Stimulated activated naive CD8-positive, alpha-beta T cell treated with anti-CD3 and anti-CD28 coated beads, Interleukin-15, amount 100 ng/mL, for 72 hours (primary cell): ENCODE results near the gene BRCA2.

ENCODE experiments used
- ATAC-seq: fragments of 150-1000 bp; cut with Tn5 transposase; 2 replicates; pipeline ENCODE4 v1.10.0; 2021; ENCODE audit warnings: mild to moderate bottlenecking, moderate library complexity
- DNase-seq, 2 donors: peaks; one replicate each; pipeline ENCODE4 v3.0.0; 2021 to 2022
- H3K27ac Mint-ChIP-seq, 2 donors: one replicate each; pipeline ENCODE4 v1.8.0; 2022; ENCODE audit warnings: mild to moderate bottlenecking in 2 of 2, mixed read lengths in 2 of 2, moderate library complexity in 2 of 2
- H3K27me3 Mint-ChIP-seq: one replicate; pipeline ENCODE4 v1.8.0; 2022; ENCODE audit warnings: mixed read lengths
- H3K4me1 Mint-ChIP-seq: one replicate; pipeline ENCODE4 v1.8.0; 2022; ENCODE audit warnings: mild to moderate bottlenecking, mixed read lengths
- H3K4me3 Mint-ChIP-seq, 2 donors: one replicate each; pipeline ENCODE4 v1.8.0; 2022; ENCODE audit warnings: mild to moderate bottlenecking in 2 of 2, mixed read lengths in 2 of 2, moderate library complexity in 1 of 2
- H3K9me3 Mint-ChIP-seq, 2 donors: one replicate each; pipeline ENCODE4 v1.8.0; 2022; ENCODE audit warnings: mixed read lengths in 2 of 2

The BRCA2 gene

DNA sequence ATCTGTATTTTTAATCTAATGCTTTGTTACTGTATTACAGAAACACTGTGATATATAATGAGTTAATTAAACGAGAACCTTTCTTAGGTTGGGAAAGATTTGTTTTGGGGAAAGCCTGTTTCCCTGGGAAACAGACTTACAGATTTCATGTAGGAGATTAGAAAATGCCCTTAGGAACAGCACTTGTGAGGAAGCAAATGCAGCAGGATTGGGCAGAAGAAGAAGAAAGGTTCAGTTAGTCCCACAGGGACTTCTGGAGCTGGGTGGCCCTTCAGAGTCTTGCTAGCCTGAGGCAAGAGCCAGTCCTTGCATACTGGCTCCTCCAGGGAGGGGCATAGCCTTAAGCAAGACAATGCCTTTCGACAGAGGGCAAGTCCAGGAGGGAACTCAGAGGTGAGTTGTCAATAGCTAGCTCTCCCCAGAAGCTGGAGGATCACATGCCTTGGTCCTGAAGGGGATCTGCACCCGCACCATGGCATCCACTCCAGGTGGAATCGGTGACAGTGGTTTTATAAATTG lies 75.9 kb downstream of the BRCA2 start:
- H3K4me3 Mint-ChIP-seq: no peak overlapping the region
- H3K27ac Mint-ChIP-seq: no peak overlapping the region
- no peaks in the 10 kb centered on the region for H3K9me3 Mint-ChIP-seq
- no peaks in the 10 kb centered on the region for H3K27me3 Mint-ChIP-seq
- no peak for DNase-seq
- H3K4me1 Mint-ChIP-seq: peaks cover 29% of the 10 kb centered on the region
- ATAC-seq: no peak

DNA sequence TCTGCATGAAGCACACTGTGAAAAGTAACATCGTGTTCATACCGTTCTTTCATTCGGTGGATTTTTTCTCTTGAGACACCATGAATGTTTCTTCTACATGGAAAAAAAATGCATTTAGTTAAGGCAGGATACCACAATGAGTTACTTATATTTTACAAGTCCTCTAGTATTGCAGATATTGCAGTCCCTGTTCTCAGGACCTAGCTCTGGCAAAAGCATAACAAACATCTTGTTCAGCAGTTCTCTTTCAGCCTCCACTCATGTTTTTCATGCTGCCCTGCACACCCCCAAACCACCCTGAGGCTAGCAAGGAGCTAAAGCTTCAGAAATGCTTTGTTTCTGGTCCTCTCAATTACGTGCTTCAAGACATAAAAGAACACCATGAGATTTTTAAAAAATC lies 87.8 kb downstream of the BRCA2 start:
- H3K27ac Mint-ChIP-seq: no peak overlapping the region
- no peaks in the 10 kb centered on the region for H3K27me3 Mint-ChIP-seq
- no peak for ATAC-seq
- peaks cover 9% of the 10 kb centered on the region for H3K4me1 Mint-ChIP-seq
- H3K4me3 Mint-ChIP-seq: no peak overlapping the region
- H3K9me3 Mint-ChIP-seq: no peaks in the 10 kb centered on the region
- DNase-seq: no peak

DNA sequence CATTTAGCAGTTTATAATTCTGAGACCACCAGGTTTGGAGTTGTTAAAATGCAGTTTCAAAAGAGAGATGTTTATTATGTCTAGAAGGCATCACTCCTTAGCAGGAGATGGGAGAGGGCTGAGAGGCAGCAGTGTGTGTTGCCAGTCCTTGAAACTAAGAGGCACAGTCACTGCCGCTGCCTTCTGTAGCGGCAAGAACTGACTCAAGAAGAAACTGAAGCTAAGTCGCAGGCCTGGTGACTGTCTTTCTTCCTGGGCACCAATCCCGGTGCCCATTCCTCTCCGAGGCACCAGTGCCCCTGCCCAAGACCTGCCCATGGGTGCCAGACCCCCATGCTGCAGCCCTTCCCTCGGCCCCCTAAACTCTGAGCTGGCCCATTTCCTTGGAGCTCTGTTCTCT lies 92.5 kb downstream of the BRCA2 start:
- DNase-seq (no peak), ATAC-seq (no peak)
- peak overlapping the region in 1 of 2 donors; percentile 86 for H3K27ac Mint-ChIP-seq
- H3K4me1 Mint-ChIP-seq: peaks cover 34% of the 10 kb centered on the region
- H3K27me3 Mint-ChIP-seq: no peaks in the 10 kb centered on the region
- H3K4me3 Mint-ChIP-seq: no peak overlapping the region
- H3K9me3 Mint-ChIP-seq: no peaks in the 10 kb centered on the region

DNA sequence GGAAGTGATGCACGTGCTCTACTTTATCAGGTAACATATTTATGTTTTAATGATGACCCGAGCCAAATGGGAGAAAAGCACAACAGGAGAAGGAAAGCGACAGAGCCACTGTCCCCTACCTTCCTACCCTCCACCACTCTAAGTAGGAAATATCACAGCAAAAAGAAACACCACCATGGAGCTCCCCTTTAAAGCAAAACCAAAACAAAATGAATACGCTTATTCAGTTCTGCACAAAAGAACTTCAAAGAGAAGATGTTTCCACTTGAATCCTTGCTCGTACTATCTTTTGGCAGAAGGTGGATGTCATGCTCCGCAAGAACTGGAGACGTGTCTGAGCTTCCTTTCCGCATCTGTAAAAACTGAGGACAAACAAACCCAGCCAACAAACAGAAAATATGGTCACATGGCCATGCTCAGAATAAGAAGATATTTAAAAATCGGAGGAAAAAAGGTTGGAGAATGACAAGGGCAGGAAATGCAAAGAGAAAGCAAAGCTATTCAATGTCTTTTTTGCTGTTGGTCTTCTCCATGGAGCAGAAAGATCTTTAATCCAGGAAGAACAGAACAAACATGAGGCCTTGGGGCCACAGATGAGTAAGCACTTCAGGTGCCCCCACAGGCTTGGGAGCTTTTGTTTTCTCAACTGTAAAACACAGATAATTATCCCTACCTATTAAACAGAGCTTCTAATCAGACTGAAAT lies 93.1 kb downstream of the BRCA2 start:
- Mint-ChIP-seq H3K27ac (peak overlapping the region in 1 of 2 donors; percentile 89), H3K27me3 (no peaks in the 10 kb centered on the region), H3K4me1 (peaks cover 34% of the 10 kb centered on the region), H3K9me3 (no peaks in the 10 kb centered on the region), H3K4me3 (no peak overlapping the region)
- no peak for DNase-seq
- ATAC-seq: no peak

DNA sequence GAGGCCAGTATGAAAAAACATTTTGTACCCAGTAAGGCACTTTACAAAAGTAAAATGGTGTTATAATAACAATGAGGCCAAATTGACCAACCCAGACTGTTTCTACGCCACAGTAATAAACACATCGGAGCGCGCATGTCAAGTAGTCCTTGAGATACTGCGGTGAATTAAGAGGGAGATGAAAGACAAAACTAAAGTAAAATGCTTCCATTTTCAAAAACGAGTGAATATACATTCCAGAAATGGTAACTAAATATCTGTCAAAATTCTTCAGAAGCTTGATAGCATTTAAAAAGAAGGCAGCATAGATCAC lies 93.6 kb downstream of the BRCA2 start:
- Mint-ChIP-seq H3K9me3 (no peaks in the 10 kb centered on the region), H3K27me3 (no peaks in the 10 kb centered on the region), H3K4me3 (no peak overlapping the region), H3K4me1 (peaks cover 34% of the 10 kb centered on the region), H3K27ac (no peak overlapping the region)
- DNase-seq (no peak), ATAC-seq (no peak)

DNA sequence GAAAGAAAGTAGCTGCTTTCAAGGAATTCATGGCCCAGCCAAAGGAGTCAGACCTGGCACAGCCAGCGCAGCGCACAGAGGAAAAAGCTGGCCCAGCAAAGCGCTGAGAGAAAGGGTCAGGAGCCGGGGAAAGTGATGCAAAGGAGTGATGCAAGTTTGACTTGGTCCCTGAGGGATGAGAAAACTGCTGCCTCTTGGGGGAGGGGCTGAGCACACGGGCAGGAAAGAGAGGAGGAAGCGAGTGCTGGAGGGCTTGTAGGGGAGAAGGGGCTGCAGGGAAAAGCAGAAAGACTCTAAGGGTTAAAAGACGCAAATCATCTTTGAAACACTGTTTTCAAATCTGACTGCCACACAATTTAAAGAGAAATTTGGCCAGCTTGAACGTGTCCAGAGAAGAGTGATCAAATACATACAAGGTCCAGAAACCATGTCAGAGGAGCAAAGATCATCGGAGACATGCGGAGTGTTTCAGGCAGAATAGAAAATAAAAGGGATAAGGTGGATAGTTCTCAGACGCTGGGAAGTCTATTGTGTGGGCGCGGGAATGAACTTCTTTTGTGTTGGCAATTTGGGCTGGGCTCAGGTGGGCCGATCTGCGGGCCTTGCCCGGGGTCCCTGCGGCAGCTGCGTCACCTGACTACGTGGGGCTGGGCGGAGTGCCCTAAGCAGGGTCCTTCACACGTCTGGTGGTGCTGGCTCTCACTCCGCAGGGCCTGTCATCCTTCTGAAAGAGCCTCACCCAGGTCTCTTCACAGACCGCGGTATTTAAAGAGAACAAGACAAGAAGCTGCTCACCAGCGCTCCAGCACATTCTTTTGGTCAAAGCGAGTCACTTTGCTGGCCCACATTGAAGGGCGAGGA lies 94.5 kb downstream of the BRCA2 start:
- H3K4me3 Mint-ChIP-seq: no peak overlapping the region
- no peak for ATAC-seq

DNA sequence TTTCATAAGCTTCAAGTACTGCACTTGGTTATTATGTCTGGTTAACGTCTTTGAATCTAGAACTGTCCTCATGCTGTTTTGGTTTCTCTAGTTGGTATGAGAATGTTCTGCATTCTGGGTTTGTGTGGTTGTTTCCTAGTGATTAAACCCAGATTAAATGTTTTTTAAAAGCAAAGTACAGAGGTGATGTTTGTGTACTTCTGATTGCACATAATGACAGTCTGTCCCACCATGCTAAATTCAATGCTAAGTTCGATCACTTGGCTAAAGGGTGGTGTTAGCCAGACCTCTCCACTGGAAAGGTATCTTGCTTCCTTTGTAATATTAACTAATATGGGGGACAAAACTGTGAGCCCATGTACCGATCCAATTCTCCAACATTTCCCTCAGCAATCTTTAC lies 98.0 kb downstream of the BRCA2 start:
- DNase-seq (no peak), ATAC-seq (no peak)
- Mint-ChIP-seq H3K4me1 (peaks cover 36% of the 10 kb centered on the region), H3K4me3 (no peak overlapping the region), H3K9me3 (peaks cover 5 to 11% of the 10 kb centered on the region in 2 donors), H3K27ac (no peak overlapping the region), H3K27me3 (no peaks in the 10 kb centered on the region)

More for the DNA sequence above, 94.5 kb downstream of the BRCA2 start:
- H3K27me3 Mint-ChIP-seq: no peaks in the 10 kb centered on the region
- H3K27ac Mint-ChIP-seq: no peak overlapping the region
- H3K9me3 Mint-ChIP-seq: no peaks in the 10 kb centered on the region
- peaks cover 34% of the 10 kb centered on the region for H3K4me1 Mint-ChIP-seq
- no peak for DNase-seq

DNA sequence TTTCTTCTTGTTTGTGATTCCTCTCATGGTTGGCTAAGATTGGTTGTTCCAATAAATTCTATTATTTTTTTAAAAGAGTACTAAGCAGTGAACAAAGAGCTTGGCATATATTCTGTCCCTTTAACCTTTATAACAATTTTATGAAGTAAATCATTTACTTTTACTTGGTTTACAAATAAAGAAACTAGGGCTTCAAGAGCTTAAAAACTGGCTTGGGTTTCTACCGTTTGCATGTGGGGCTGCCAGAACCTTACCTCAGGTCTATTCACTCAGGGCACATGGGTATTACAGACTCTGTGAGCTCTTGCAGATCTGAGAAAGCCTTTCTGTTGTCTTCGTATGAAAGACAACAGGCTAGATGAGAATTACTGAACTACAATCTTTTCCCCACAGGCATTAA lies 99.3 kb downstream of the BRCA2 start:
- peaks cover 28% of the 10 kb centered on the region for H3K4me1 Mint-ChIP-seq
- H3K27ac Mint-ChIP-seq: no peak overlapping the region
- H3K27me3 Mint-ChIP-seq: no peaks in the 10 kb centered on the region
- DNase-seq (no peak), ATAC-seq (no peak)
- H3K4me3 Mint-ChIP-seq: no peak overlapping the region
- H3K9me3 Mint-ChIP-seq: peaks cover 15 to 23% of the 10 kb centered on the region in 2 donors

DNA sequence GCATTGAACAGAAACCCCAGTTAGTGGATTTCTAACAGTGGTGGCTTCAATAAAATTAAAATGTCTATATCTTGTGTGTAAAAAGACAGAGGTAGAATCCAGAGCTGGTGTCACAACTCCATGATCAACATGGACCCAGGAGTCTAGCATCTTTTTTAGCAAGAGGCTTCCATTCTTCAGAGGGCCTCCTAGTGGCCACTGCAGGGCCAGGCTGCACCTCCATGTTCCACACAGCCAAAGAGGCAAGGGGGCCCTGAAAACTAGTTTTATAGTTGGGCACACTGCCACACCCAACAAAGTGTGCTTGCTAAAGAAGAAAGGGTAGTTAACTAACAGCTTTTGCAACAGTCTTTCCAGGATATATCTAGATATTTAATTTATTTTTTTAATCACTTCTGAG lies 99.7 kb downstream of the BRCA2 start:
- Mint-ChIP-seq H3K4me1 (peaks cover 24% of the 10 kb centered on the region), H3K4me3 (no peak overlapping the region), H3K27me3 (no peaks in the 10 kb centered on the region), H3K9me3 (peaks cover 19 to 27% of the 10 kb centered on the region in 2 donors), H3K27ac (no peak overlapping the region)
- ATAC-seq: peak; percentile 62
- no peak for DNase-seq

DNA sequence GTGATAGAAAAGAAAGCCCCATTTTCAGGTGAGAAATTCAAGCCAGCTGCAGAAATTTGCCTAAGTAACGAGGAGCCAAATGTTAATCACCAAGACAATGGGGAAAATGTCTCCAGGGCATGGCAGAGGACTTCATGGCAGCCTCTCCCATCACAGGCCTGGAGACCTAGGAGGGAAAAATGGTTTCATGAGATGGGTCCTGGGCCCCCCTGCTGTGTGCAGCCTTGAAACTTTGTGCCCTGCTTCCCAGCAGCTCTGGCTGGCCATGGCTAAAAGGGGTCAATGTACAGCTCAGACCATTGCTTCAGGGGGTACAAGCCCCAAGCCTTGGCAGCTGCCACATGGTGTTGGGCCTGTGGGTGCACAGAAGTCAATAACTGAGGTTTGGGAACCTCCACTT lies 102.7 kb downstream of the BRCA2 start:
- Mint-ChIP-seq H3K9me3 (peaks cover 22 to 31% of the 10 kb centered on the region in 2 donors), H3K27ac (peak overlapping the region in 1 of 2 donors; percentile 67), H3K27me3 (no peaks in the 10 kb centered on the region), H3K4me1 (peaks cover 18% of the 10 kb centered on the region), H3K4me3 (no peak overlapping the region)
- DNase-seq (no peak), ATAC-seq (no peak)

DNA sequence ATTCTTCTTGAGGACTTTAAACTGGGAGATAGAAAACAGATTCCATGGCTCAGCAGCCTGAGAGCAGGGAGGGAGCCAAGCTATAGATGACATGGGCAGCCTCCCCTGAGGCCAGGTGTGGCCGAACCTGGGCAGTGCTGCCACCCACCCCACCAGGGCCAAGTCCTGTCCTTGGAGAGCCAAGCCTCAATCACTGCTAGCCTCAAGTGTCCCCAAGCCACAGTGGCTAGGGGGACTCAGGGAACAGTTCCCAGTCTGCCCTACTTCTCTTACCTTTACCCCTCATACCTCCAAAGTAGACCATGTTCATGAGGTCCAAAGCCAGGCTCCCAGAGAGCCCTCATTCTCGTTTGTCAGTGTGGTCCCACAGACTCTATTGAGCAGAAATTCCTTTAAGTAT lies 104.6 kb downstream of the BRCA2 start:
- no peak for DNase-seq
- no peak overlapping the region for H3K4me3 Mint-ChIP-seq
- peak overlapping the region in 1 of 2 donors; percentile 63 for H3K27ac Mint-ChIP-seq
- ATAC-seq: no peak
- H3K4me1 Mint-ChIP-seq: peaks cover 34% of the 10 kb centered on the region
- H3K27me3 Mint-ChIP-seq: no peaks in the 10 kb centered on the region
- peaks cover 22 to 31% of the 10 kb centered on the region in 2 donors for H3K9me3 Mint-ChIP-seq

DNA sequence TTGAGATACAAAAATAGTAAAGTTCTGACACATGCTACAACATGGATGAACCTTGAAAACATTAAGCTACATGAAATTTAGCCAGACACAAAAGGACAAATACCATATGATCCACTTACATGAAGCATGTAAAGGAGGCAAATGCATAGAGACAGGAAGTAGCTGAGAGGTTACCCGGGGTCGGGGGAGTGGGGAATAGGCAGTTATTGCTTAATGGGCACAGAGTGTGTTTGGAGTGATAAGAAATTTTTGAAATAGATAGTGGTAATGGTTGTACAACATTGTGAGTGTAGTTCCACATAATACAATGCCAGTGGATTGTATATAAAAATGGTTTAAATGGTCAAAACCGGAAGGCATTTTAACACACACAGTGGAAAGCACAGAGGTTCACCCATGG lies 108.3 kb downstream of the BRCA2 start:
- no peak overlapping the region for H3K4me3 Mint-ChIP-seq
- DNase-seq (no peak), ATAC-seq (no peak)
- peaks cover 14 to 17% of the 10 kb centered on the region in 2 donors for H3K9me3 Mint-ChIP-seq
- H3K27ac Mint-ChIP-seq: no peak overlapping the region
- H3K4me1 Mint-ChIP-seq: peaks cover 40% of the 10 kb centered on the region
- H3K27me3 Mint-ChIP-seq: no peaks in the 10 kb centered on the region

DNA sequence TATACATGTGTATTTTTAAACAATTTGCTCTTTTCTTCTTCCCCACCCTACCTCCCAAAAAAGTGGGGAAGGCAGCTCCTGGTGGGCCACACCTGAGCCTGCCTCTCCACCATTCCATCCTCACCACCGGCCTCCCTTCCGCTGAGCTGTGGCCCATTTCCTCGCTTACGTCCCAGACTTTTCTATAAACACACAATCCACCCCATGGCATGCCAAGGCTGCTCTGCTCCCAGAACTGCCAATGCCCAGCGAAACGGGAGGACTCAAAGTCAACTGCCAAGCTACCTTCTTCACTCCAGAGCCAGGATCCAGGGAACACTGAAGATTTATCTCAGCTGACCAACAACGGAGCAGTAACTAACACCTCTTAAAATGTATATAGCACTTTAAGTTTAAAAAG lies 109.8 kb downstream of the BRCA2 start:
- H3K4me3 Mint-ChIP-seq: peak overlapping the region; percentile 97
- DNase-seq (no peak), ATAC-seq (no peak)
- no peaks in the 10 kb centered on the region for H3K27me3 Mint-ChIP-seq
- H3K27ac Mint-ChIP-seq: peak overlapping the region in 1 of 2 donors; percentile 93
- H3K9me3 Mint-ChIP-seq: peaks cover 1 to 2% of the 10 kb centered on the region in 2 donors
- peaks cover 49% of the 10 kb centered on the region for H3K4me1 Mint-ChIP-seq

DNA sequence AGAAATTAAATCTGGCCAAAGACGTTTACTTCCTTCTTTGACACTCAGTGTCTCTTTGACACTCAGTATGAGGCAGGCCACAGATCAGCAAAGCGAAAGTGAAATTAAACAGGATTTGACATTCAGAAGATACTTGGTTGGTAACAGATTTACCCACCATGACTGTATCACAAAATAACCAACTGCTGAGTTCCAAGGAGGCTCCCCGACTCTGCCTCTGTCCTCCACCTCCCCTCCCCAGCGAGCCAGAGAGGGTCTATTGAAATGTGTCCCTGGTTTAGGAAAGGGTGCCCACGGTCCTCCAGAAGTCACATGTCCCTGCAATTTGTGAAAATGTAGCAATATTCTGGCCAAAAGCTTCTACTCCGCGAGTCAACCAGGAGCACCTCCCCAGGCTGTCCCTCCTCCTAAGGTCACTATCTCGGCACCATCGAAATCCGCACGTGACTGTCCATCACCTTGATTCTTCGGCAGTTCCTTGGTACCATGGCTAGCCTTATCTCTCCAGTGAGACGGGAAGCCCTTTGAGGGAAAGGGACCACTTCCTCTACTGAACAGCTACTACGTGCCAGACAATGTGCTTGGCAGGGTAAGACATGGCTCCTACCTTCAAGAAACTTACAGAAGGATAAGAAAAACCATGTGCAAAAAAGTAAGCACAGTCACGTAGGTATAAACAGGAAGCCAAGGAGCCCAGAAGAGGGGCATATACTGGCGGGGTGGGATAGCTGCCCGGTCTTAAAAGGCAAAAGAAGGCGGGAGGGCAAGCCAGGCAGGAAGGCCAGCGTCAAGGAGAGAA lies 111.1 kb downstream of the BRCA2 start:
- peak; percentile 32 to 40 for DNase-seq
- H3K4me1 Mint-ChIP-seq: peaks cover 53% of the 10 kb centered on the region
- peak overlapping the region; percentile 97 for H3K4me3 Mint-ChIP-seq
- H3K27me3 Mint-ChIP-seq: no peaks in the 10 kb centered on the region
- ATAC-seq: peak; percentile 57
- H3K27ac Mint-ChIP-seq: peak overlapping the region; percentile 96 to 98
- no peaks in the 10 kb centered on the region for H3K9me3 Mint-ChIP-seq

DNA sequence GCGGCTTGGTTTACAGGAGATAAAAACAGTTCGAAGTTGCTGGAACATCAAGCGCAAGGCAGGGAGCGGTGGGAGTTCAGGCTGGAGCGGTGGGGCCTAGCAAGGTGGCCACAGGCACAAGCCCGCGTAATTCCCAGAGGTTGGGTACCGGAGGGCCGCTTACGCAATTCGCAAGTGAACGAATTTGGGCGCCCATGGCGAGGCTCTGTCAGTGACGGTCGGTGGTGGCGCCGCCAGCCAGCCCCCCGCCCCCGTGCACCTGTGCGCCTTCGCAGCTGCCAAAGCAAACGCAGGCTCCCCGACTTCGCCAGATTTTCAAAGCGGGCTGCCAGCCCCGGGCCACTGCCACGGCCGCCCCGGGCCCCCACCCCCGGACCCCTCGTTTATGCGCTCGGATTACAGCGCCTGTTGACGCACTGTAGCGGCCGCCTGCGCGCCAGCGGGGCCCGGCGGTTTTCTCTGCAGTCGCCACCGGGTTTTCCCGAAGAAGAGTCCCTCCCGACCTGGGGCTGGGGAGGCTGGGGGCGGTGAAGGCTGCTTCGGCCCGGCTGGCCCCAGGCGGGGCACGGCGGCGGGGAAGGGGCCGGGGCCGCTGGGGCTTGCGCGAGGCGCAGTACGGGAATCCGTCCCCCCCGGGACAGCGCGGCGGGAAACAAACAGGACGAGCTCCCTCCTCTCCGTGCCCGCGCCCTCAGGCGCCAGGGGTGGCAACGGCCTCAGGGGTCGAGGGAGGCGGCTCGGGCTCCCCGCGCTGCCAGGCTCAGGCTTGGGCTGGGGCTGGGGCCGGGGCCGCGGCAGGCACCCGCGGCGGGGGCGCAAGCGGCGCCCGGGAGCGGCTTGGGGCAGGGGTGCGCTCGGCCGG lies 111.9 kb downstream of the BRCA2 start:
- Mint-ChIP-seq H3K27ac (peak overlapping the region; percentile 96 to 98), H3K9me3 (no peaks in the 10 kb centered on the region), H3K4me1 (peaks cover 53% of the 10 kb centered on the region), H3K27me3 (no peaks in the 10 kb centered on the region), H3K4me3 (peak overlapping the region; percentile 97)
- peak; percentile 40 for ATAC-seq
- DNase-seq: peak; percentile 68 to 73
